GM12878 (cell line): ENCODE measurements around the gene NEK1. TPM values are rescaled to one million over a fixed set of nuclear protein-coding genes. Genes with fewer than 3 reads are reported as not detected.

Experiments used
- ATAC-seq: fragments of 200-7000 bp; cut with Tn5 transposase; 3 replicates; pipeline ENCODE4 v1.9.1; 2020; ENCODE audit warnings: mild to moderate bottlenecking, moderate library complexity
- BruUV-seq: library from RNA; stranded (reverse); fragments of 400-500 nt; replicated peaks from 2 replicates; lab custom pipeline; 2021; lab: Mats Ljungman, UMichigan
- CTCF ChIA-PET: fragments of 300-600 bp; sonication (Branson Sonifier 250); formaldehyde crosslinking; extraction: SDS; loops from one replicate; lab custom pipeline; 2021; ENCODE audit warnings: inconsistent platforms; lab: Yijun Ruan, JAX
- POLR2A ChIA-PET: fragments of 350-600 bp; formaldehyde crosslinking; extraction: SDS; loops from one replicate; lab custom pipeline; 2021; ENCODE audit warnings: inconsistent platforms; lab: Charles Lee
- RAD21 ChIA-PET: fragments of 300-600 bp; sonication (Branson Sonifier 250); formaldehyde crosslinking; loops from one replicate; lab custom pipeline; 2023; ENCODE audit warnings: antibody characterized with exemption; ENCODE audit not compliant: unreplicated experiment; lab: Charles Lee
- SMC1A ChIA-PET: fragments of 300-600 bp; sonication (Branson Sonifier 250); formaldehyde crosslinking; loops from one replicate; lab custom pipeline; 2023; ENCODE audit not compliant: unreplicated experiment, uncharacterized antibody; lab: Charles Lee
- DNase-seq: peaks from one replicate; pipeline ENCODE4 v3.0.0-alpha.2; 2011; ENCODE audit warnings: low read depth, low spot score
- FAIRE-seq: peaks from 3 replicates; lab custom pipeline; 2011; peaks lifted over from hg19 to GRCh38; lab: Jason Lieb, UNC
- H2AFZ ChIP-seq: 2 replicates; pipeline ENCODE4 v1.6.0; 2011; ENCODE audit warnings: low read depth, low read length, control low read depth; ENCODE audit not compliant: control insufficient read depth
- H3K27ac ChIP-seq: 2 replicates; pipeline ENCODE4 v1.5.1; 2011; ENCODE audit warnings: control low read depth; ENCODE audit not compliant: control insufficient read depth, insufficient read depth
- H3K27me3 ChIP-seq, 2 experiments: replicated peaks in 1 of 2; 2 replicates each; pipeline versions ENCODE4 v1.6.0 to v1.6.1; 2011; ENCODE audit warnings: low read length in 1 of 2; ENCODE audit not compliant: control insufficient read depth in 2 of 2, insufficient read depth in 2 of 2
- H3K36me3 ChIP-seq, 2 experiments: 2 replicates each; pipeline ENCODE4 v1.5.1; 2011; ENCODE audit warnings: low read length in 1 of 2; ENCODE audit not compliant: control insufficient read depth in 2 of 2, insufficient read depth in 2 of 2
- H3K4me1 ChIP-seq: 2 replicates; pipeline ENCODE4 v1.6.1; 2011; ENCODE audit warnings: mild to moderate bottlenecking, low read length, moderate library complexity, mixed read lengths; ENCODE audit not compliant: control insufficient read depth, insufficient read depth
- H3K4me2 ChIP-seq: 2 replicates; pipeline ENCODE4 v1.6.0; 2011; ENCODE audit warnings: control low read depth; ENCODE audit not compliant: control insufficient read depth, insufficient read depth
- H3K4me3 ChIP-seq: fragments of 200-600 bp; sonication (generic); 2 replicates; pipeline ENCODE4 v1.5.1; 2016
- H3K79me2 ChIP-seq: 2 replicates; pipeline ENCODE4 v1.6.0; 2011; ENCODE audit warnings: low read length; ENCODE audit not compliant: control insufficient read depth, insufficient read depth
- H3K9ac ChIP-seq: 2 replicates; pipeline ENCODE4 v1.8.0; 2011; ENCODE audit warnings: low read length, control low read depth, mixed read lengths; ENCODE audit not compliant: control insufficient read depth, insufficient read depth
- H3K9me3 ChIP-seq: replicated peaks from 3 replicates; pipeline ENCODE4 v1.5.1; 2011; ENCODE audit warnings: mild to moderate bottlenecking, low read length; ENCODE audit not compliant: control insufficient read depth, insufficient read depth
- H4K20me1 ChIP-seq: 2 replicates; pipeline ENCODE4 v1.6.0; 2011; ENCODE audit not compliant: control insufficient read depth, insufficient read depth
- ATF7 ChIP-seq: fragments of 450-650 bp; IDR thresholded peaks from 2 replicates; pipeline ENCODE4 v1.6.1; 2016; ENCODE audit warnings: low read depth, mild to moderate bottlenecking
- CEBPB ChIP-seq, 2 experiments: fragments of 150-350 bp in 1 of 2; IDR thresholded peaks; 2 replicates each; pipeline ENCODE4 v1.6.1; 2012 to 2014; ENCODE audit warnings: low read depth in 2 of 2, low read length in 2 of 2, borderline replicate concordance in 1 of 2, inconsistent platforms in 1 of 2
- FOXK2 ChIP-seq: fragments of 450-650 bp; IDR thresholded peaks from 2 replicates; pipeline ENCODE4 v1.6.1; 2017; ENCODE audit warnings: mild to moderate bottlenecking, moderate library complexity
- HSF1 ChIP-seq: fragments of 150-350 bp; IDR thresholded peaks from 2 replicates; pipeline ENCODE4 v1.6.1; 2014; ENCODE audit warnings: mild to moderate bottlenecking, low read depth, low read length
- NFYA ChIP-seq: IDR thresholded peaks from 2 replicates; pipeline ENCODE4 v1.6.1; 2011; ENCODE audit warnings: low read depth, mild to moderate bottlenecking, low read length, improper control_type of control experiment, borderline replicate concordance
- REST ChIP-seq: IDR thresholded peaks from 2 replicates; pipeline ENCODE4 v1.6.1; 2012; ENCODE audit warnings: mild to moderate bottlenecking, low read depth, low read length
- WGBS: methylation state at CpG from one replicate; pipeline ENCODE4 v1.1.6; 2016; ENCODE audit warnings: low lambda C conversion rate; ENCODE audit not compliant: insufficient replicate concordance, insufficient coverage; ENCODE audit errors: missing lambda C conversion rate; 5-methylcytosine and 5-hydroxymethylcytosine counted together
- in situ Hi-C: fragments of 300-500 bp; cut with MboI; formaldehyde crosslinking; loops from 9 replicates; pipeline ENCODE4 v1.14.3; 2018; ENCODE audit warnings: mixed read lengths
- intact Hi-C: fragments of 100-400 bp; cut with micrococcal nuclease; formaldehyde crosslinking; loops from one replicate; pipeline ENCODE4 v1.14.2; 2022; ENCODE audit not compliant: unreplicated experiment
- polyA plus RNA-seq, 11 experiments: library from polyadenylated mRNA; depleted of rRNA in 4 of 11; unstranded in 6 of 11; stranded (reverse) in 5 of 11; fragments of >200 nt; fragmentation: Nextera tagmentation in 4 of 11; fragmentation: Illumina TruSeq in 1 of 11; extraction: Ambion mirVana in 4 of 11; extraction: Trizol in 1 of 11; gene quantifications; 1 replicate in 1 of 11; 2 replicates in 10 of 11; pipeline versions ENCODE4 v1.2.1 to v1.2.3, GENCODE V29; 2011 to 2016; ENCODE audit warnings: inconsistent platforms in 2 of 11, missing spikeins in 2 of 11, low read depth in 1 of 11
- total RNA-seq, 4 experiments: library from RNA; depleted of rRNA in 3 of 4; stranded (reverse); fragments of >200 nt in 3 of 4; fragmentation: Illumina TruSeq in 1 of 4; extraction: Trizol in 1 of 4; gene quantifications; 2 replicates each; pipeline versions ENCODE4 v1.2.1 to v1.2.3, GENCODE V29; 2013 to 2021
- TF ChIP-seq, protein P1 (sequence below): fragments of 450-650 bp; IDR thresholded peaks from 2 replicates; pipeline ENCODE4 v1.6.1; 2017; ENCODE audit warnings: mild to moderate bottlenecking, low read depth, inconsistent platforms; ENCODE audit not compliant: poor library complexity, severe bottlenecking
- TF ChIP-seq, protein P2 (sequence below): fragments of 450-650 bp; conservative IDR thresholded peaks from 2 replicates; pipeline ENCODE4 v1.6.1; 2017; ENCODE audit warnings: mild to moderate bottlenecking, moderate library complexity

NEK1 gene
- total and polyA plus RNA-seq, 10 of the 15 experiments (the other 5 are each of a cell fraction or from before 2014, with no cell fraction given), result 4.9 to 16.1 (median 7.5) TPM

- TF ChIP-seq HSF1 (no peak), NFYA (no peak), REST (no peak), CEBPB (IDR thresholded peaks at IDR 0.05; ENCODE audit: borderline replicate concordance in 1 of 2, low read depth in 2 of 2, low read length in 2 of 2) (no peak), FOXK2 (no peak)
Observed at GRCh38 chr4:169593050-169593560, 19.3 kb downstream of the NEK1 start (continued).

- no peaks in the 10 kb centered on the region for H3K27me3 ChIP-seq
- ATAC-seq (no peak), DNase-seq (no peak), FAIRE-seq (no peak)
- POLR2A ChIA-PET, result no interaction called here
- no peaks in the 10 kb centered on the region for H3K9me3 ChIP-seq
- intact Hi-C loops, result no loop called here
- peaks cover 0 to 4% of the 10 kb centered on the region in 2 experiments; a peak in 2 of 4 replicates for H3K36me3 ChIP-seq
- CTCF ChIA-PET, result interaction anchor here (0.8 kb wide), 1 partner anchor 18 kb away, joined by 4 read pairs; no protein-coding TSS in a partner anchor
- SMC1A ChIA-PET, result no interaction called here
- no peak overlapping the region for H3K27ac ChIP-seq
- no peaks in the 10 kb centered on the region for H4K20me1 ChIP-seq
- H3K4me1 ChIP-seq, result no peaks in the 10 kb centered on the region
- 98% methylated on average over 2 of the region's 2 CpGs for WGBS
- RAD21 ChIA-PET, result no interaction called here
- in situ Hi-C loops, result no loop called here
- H2AFZ ChIP-seq, result no peak overlapping the region
- no peak overlapping the region for H3K4me3 ChIP-seq
- no TSS peak for BruUV-seq
- H3K4me2 ChIP-seq, result no peak overlapping the region
- no peaks in the 10 kb centered on the region for H3K79me2 ChIP-seq
- H3K9ac ChIP-seq, result no peak overlapping the region
- TF ChIP-seq ATF7, result no peak
- TF ChIP-seq, protein P1, sequence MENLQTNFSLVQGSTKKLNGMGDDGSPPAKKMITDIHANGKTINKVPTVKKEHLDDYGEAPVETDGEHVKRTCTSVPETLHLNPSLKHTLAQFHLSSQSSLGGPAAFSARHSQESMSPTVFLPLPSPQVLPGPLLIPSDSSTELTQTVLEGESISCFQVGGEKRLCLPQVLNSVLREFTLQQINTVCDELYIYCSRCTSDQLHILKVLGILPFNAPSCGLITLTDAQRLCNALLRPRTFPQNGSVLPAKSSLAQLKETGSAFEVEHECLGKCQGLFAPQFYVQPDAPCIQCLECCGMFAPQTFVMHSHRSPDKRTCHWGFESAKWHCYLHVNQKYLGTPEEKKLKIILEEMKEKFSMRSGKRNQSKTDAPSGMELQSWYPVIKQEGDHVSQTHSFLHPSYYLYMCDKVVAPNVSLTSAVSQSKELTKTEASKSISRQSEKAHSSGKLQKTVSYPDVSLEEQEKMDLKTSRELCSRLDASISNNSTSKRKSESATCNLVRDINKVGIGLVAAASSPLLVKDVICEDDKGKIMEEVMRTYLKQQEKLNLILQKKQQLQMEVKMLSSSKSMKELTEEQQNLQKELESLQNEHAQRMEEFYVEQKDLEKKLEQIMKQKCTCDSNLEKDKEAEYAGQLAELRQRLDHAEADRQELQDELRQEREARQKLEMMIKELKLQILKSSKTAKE, result no peak
- TF ChIP-seq, protein P2, sequence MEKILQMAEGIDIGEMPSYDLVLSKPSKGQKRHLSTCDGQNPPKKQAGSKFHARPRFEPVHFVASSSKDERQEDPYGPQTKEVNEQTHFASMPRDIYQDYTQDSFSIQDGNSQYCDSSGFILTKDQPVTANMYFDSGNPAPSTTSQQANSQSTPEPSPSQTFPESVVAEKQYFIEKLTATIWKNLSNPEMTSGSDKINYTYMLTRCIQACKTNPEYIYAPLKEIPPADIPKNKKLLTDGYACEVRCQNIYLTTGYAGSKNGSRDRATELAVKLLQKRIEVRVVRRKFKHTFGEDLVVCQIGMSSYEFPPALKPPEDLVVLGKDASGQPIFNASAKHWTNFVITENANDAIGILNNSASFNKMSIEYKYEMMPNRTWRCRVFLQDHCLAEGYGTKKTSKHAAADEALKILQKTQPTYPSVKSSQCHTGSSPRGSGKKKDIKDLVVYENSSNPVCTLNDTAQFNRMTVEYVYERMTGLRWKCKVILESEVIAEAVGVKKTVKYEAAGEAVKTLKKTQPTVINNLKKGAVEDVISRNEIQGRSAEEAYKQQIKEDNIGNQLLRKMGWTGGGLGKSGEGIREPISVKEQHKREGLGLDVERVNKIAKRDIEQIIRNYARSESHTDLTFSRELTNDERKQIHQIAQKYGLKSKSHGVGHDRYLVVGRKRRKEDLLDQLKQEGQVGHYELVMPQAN, result no peak
Observed at GRCh38 chr4:169583563-169583962, 28.8 kb downstream of the NEK1 start.
